GM12875 (cell line): ENCODE data around the gene MT1X.
"Not testable (repeated sequence)": the region's sequence is repeated elsewhere in the genome, so short reads cannot be mapped to it uniquely, and the experiment has no call there.

Source experiments
- H3K4me3 ChIP-seq: one replicate; pipeline ENCODE4 v1.5.1; 2011; ENCODE audit warnings: low read depth, low read length, control low read depth
- TF ChIP-seq, protein P1 (sequence below): IDR thresholded peaks from 2 replicates; pipeline ENCODE4 v1.5.1; 2011; ENCODE audit warnings: low read depth, mild to moderate bottlenecking, control low read depth, inconsistent platforms, low read length, moderate library complexity, borderline replicate concordance; ENCODE audit not compliant: insufficient read depth

MT1X gene

DNA sequence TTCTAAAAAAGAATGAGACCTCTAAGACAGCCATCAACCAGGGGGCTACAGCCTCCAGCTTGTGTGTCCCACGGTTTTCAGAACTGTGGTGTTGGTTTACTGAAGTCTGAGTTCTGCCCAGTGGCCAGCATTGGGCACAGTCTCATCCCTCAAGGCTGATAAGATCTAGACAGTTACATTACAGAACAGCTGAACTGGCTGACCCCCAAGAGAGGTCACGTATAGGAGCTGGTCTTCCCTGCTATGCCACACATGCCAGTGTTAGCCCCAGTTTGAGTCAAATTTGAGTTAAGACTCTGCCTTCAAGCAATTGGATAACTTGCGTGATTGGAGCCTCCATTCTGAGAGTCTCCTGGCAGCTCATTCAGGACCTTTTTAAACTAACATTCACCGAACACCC, 32.9 kb downstream of the MT1X start:
- H3K4me3 ChIP-seq, result no peak overlapping the region
- TF ChIP-seq, protein P1, sequence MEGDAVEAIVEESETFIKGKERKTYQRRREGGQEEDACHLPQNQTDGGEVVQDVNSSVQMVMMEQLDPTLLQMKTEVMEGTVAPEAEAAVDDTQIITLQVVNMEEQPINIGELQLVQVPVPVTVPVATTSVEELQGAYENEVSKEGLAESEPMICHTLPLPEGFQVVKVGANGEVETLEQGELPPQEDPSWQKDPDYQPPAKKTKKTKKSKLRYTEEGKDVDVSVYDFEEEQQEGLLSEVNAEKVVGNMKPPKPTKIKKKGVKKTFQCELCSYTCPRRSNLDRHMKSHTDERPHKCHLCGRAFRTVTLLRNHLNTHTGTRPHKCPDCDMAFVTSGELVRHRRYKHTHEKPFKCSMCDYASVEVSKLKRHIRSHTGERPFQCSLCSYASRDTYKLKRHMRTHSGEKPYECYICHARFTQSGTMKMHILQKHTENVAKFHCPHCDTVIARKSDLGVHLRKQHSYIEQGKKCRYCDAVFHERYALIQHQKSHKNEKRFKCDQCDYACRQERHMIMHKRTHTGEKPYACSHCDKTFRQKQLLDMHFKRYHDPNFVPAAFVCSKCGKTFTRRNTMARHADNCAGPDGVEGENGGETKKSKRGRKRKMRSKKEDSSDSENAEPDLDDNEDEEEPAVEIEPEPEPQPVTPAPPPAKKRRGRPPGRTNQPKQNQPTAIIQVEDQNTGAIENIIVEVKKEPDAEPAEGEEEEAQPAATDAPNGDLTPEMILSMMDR, result no peak

DNA sequence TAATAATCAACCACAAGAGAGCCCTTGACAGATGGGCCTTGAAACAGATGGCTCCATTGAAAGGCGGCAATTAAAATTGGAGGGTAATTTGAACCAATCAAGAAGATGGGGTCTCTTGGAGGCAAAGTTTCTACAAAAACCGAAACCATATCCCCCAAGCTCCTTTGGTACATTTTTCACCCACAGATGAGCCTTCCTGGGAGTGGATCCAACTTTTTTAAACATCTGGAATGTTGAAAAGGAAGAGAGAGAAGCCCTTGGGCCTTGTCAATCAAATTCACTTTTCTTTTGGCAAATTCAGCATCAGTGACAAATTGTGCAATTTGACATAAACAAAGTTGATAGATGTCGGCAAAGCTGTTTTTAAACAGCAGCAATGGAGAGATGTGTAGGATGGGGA, 34.5 kb downstream of the MT1X start:
- TF ChIP-seq, protein P1, result no peak
- H3K4me3 ChIP-seq, result no peak overlapping the region

DNA sequence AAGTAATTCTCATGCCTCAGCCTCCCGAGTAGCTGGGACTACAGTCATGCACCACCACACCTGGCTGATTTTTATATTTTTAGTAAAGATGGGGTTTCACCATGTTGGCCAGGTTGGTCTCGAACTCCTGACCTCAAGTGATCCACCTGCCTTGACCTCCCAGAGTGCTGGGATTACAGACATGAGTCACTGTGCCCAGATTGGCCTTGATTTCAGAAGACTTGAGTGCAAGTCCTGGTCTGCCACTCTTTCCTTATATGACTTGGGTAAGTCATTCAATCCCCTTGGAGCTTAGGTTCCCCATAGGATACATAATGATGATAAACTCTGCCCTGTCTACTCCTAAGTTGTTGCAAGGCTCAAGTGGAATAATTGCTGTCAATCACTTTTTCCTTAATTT, 35.3 kb downstream of the MT1X start:
- not testable (repeated sequence) for H3K4me3 ChIP-seq

DNA sequence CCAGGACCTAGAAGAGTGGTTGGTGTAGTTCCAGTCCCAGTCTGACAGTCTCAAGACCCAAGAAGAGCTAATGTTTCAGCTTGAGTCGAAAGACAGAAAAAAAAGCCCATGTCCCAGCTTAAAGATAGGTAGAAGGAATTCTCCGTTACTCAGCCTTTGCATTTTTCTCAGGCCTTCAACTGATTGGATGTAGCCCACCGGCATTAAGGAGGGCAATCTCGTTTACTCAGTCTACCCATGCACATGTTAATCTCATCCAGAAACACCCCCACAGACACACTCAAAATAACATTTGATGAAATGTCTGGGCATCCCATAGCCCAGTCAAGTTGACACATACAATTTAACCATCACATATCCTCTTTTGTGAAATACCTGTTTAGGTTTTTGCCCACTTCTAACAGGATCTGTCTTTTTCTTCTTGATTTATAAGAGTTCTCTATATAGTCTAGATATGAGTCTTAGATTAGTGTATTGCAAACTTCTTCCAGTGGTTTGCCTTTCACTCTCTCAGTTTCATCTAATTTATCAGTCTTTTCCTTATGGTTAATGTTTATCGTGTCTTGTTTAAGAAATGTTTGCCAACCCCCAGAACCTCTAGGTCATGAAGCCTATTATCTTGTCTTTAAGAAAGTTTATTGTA, 40.1 kb downstream of the MT1X start:
- TF ChIP-seq, protein P1, result no peak
- no peak overlapping the region for H3K4me3 ChIP-seq

DNA sequence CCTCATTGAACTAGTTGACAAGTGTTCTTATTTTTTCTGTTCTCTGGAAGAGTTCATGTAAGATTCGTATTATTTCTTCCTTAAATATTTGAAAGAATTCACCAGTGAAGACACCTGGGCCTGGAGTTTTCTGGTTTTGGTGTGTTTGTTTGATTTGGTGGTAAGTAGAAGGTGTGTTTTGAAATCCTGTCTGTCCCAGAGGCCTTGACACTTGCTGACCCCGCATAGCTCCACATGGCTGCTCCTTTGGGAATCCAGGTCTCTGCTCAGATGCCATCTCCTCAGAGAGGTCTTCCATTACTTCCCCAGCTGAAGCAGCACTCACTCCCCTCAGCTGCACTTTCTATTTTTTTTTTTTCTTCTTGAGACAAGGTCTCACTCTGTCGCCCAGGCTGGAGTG, 41.9 kb downstream of the MT1X start:
- H3K4me3 ChIP-seq, result no peak overlapping the region
- TF ChIP-seq, protein P1, result no peak

DNA sequence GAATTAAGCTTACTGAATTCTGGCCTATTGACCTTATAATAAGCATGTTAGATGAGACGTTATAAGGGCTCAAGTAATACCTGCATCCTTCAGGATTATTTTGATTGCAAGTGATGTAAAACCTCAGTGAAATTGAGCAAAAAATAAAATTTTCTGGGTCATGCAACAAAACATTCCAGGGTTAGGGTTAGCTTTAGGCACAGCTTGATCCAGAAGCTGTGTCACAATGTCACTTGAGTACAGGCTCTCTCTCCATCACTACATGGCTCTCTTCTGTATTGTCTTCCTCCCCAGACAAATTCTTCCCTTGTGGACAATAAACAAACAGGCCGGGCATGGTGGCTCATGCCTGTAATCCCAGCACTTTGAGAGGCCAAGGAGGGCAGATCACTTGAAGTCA, 44.0 kb downstream of the MT1X start:
- TF ChIP-seq, protein P1, result no peak

DNA sequence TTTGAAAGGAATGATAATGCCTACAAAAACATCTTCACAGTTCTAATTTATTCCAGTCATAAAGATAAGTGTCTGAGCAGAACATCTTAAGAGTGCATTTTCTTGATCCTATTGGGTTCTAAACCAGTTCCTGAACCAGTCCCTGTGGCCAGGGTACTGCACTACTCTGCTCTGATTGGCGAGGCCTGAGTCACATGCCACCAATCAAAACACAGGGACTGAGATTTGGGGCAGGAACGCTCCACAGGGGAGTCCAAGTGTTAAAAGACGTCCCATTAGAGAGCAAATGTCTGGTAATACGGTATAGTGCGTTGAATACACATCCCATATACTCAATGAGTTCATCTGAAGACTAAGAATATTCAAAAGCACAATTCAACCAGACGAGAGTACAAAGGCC, 44.7 kb downstream of the MT1X start:
- H3K4me3 ChIP-seq, result no peak overlapping the region
- TF ChIP-seq, protein P1, result no peak

More for the DNA sequence above, 44.0 kb downstream of the MT1X start:
- H3K4me3 ChIP-seq, result no peak overlapping the region

DNA sequence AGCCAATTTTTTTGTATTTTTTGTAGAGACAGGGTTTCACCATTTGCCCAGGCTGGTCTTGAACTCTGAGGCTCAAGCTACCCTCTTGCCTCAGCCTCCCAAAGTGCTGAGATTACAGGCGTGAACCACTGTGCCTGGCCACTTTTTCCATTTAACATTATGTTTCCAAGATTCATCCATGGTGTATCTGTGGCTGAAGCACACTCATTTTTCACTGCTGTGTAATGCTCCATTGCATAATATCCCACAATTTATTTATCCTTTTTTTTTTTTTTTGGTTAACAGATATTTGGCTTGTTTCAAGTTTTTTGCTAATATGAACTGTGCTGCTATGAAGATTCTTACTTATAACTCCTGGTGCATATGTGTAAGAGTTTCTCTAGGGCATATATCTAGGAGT, 45.8 kb downstream of the MT1X start:
- TF ChIP-seq, protein P1, result no peak
- H3K4me3 ChIP-seq, result no peak overlapping the region
